Sigmoid colon (tissue), 4 donors: ENCODE results near the gene COLEC12.

ENCODE experiments used
- EP300 ChIP-seq, 4 donors: sonication (generic); formaldehyde crosslinking; IDR thresholded peaks; one replicate each; pipeline ENCODE4 v1.6.1; 2017; ENCODE audit warnings: antibody characterized with exemption in 4 of 4
- POLR2A ChIP-seq, 2 donors: fragments of 450-650 bp; IDR thresholded peaks; one replicate each; pipeline ENCODE4 v1.6.1; 2016; ENCODE audit warnings: antibody characterized with exemption in 2 of 2, mild to moderate bottlenecking in 2 of 2, moderate library complexity in 2 of 2
- POLR2AphosphoS5 ChIP-seq, 4 donors: sonication (generic); formaldehyde crosslinking; IDR thresholded peaks; one replicate each; pipeline ENCODE4 v1.6.1; 2017; ENCODE audit warnings: antibody characterized with exemption in 4 of 4
- TF ChIP-seq, protein P1 (sequence below), 4 experiments: fragments of 450-650 bp in 3 of 4; fragments of 200-600 bp in 1 of 4; IDR thresholded peaks; one replicate each; pipeline ENCODE4 v1.5.1; 2016 to 2019; ENCODE audit warnings: antibody characterized with exemption in 4 of 4, mild to moderate bottlenecking in 3 of 4, moderate library complexity in 2 of 4

DNA sequence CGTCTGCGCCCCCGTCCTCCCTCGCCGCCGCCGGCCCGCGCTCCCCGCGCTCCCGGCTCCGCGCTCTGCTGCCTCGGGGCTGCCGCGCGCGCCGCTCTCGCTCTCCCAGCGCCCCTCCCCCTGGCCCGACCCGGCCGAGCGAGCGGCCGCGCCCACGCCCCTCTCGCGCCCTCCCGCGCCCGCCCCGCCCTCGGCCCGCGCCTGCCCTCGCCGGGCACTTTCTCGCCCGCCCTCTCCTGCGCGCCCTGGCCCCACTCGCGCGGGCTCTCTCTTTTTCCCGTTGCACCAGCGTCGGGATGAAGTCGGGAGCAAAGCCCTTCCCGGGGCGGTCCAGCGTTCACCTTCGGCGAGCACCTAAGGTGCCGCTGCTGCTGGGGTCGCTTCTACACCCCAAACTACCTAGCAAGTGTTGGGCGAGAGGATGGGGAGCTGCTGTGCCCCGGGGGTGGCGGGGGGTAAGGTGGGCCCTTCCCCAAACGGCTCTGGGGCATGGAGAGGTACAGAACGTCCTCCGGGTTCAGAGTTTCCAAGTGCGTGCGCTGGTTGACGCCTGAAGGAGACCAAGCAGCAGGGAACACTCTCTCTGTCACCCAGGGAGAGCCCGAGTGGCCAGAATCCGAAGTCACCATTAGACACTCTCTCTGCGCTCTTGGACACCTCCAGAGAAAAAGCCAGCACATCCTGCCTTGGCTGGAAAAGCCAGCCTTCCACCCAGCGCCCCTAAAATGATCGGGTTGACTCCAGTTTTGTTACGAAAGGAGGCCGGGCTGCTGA is at the start of gene COLEC12:
- TF ChIP-seq EP300 (IDR thresholded peaks at IDR 0.05): no peak
- TF ChIP-seq POLR2AphosphoS5 (IDR thresholded peaks at IDR 0.05): no peak
- TF ChIP-seq, protein P1, sequence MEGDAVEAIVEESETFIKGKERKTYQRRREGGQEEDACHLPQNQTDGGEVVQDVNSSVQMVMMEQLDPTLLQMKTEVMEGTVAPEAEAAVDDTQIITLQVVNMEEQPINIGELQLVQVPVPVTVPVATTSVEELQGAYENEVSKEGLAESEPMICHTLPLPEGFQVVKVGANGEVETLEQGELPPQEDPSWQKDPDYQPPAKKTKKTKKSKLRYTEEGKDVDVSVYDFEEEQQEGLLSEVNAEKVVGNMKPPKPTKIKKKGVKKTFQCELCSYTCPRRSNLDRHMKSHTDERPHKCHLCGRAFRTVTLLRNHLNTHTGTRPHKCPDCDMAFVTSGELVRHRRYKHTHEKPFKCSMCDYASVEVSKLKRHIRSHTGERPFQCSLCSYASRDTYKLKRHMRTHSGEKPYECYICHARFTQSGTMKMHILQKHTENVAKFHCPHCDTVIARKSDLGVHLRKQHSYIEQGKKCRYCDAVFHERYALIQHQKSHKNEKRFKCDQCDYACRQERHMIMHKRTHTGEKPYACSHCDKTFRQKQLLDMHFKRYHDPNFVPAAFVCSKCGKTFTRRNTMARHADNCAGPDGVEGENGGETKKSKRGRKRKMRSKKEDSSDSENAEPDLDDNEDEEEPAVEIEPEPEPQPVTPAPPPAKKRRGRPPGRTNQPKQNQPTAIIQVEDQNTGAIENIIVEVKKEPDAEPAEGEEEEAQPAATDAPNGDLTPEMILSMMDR (IDR thresholded peaks at IDR 0.05): no peak
- no peak for TF ChIP-seq POLR2A (IDR thresholded peaks at IDR 0.05)
